HG03135 (cell line): ENCODE measurements around the gene DHCR7.

Source experiments
- ATAC-seq: cut with Tn5 transposase; IDR thresholded peaks from one replicate; pipeline ENCODE4 v1.9.1; 2021; ENCODE audit warnings: mild to moderate bottlenecking, moderate library complexity; ENCODE audit not compliant: unreplicated experiment

The DHCR7 gene

GRCh38 chr11:71481101-71481960, 33.1 kb upstream of the DHCR7 start:
- ATAC-seq: no peak

- ATAC-seq: no peak
These were observed 30.3 kb upstream of the DHCR7 start for GRCh38 chr11:71478528-71478840.

- no peak for ATAC-seq
These were observed 29.7 kb upstream of the DHCR7 start for GRCh38 chr11:71477641-71478527.

GRCh38 chr11:71476926-71477640, 28.9 kb upstream of the DHCR7 start:
- ATAC-seq: no peak

- ATAC-seq: no peak
These were observed 27.8 kb upstream of the DHCR7 start for GRCh38 chr11:71476031-71476430.

GRCh38 chr11:71474771-71475483, 26.7 kb upstream of the DHCR7 start:
- ATAC-seq: no peak

- ATAC-seq: no peak
These were observed 26.1 kb upstream of the DHCR7 start for GRCh38 chr11:71474141-71474770.

- no peak for ATAC-seq
These were observed 25.5 kb upstream of the DHCR7 start for GRCh38 chr11:71473793-71474080.

GRCh38 chr11:71472941-71473792, 25.0 kb upstream of the DHCR7 start:
- ATAC-seq: no peak

- no peak for ATAC-seq
These were observed 24.2 kb upstream of the DHCR7 start for GRCh38 chr11:71472357-71472885.

- ATAC-seq: no peak
These were observed 22.8 kb upstream of the DHCR7 start for GRCh38 chr11:71470946-71471345.

GRCh38 chr11:71467164-71467563, 19.0 kb upstream of the DHCR7 start:
- ATAC-seq: no peak

GRCh38 chr11:71466358-71466757, 18.2 kb upstream of the DHCR7 start:
- no peak for ATAC-seq

- no peak for ATAC-seq
These were observed 16.9 kb upstream of the DHCR7 start for GRCh38 chr11:71465054-71465453.

- no peak for ATAC-seq
These were observed 15.4 kb upstream of the DHCR7 start for GRCh38 chr11:71463331-71464211.

GRCh38 chr11:71462726-71463125, 14.5 kb upstream of the DHCR7 start:
- ATAC-seq: no peak

GRCh38 chr11:71461696-71462095, 13.5 kb upstream of the DHCR7 start:
- ATAC-seq: no peak

GRCh38 chr11:71459767-71460320, 11.7 kb upstream of the DHCR7 start:
- no peak for ATAC-seq
